AG04450 (cell line): ENCODE results near the gene NELFCD. TPM values are rescaled to one million over a fixed set of nuclear protein-coding genes. Genes with fewer than 3 reads are reported as not detected.

ENCODE experiments used
- CTCF ChIA-PET: fragments of 300-600, 350-600 bp; formaldehyde crosslinking; extraction: SDS; loops from one replicate; lab custom pipeline; 2022; ENCODE audit warnings: antibody characterized with exemption, inconsistent platforms; lab: Charles Lee
- POLR2A ChIA-PET: fragments of 350-600 bp; formaldehyde crosslinking; extraction: SDS; loops from one replicate; lab custom pipeline; 2021; ENCODE audit warnings: antibody characterized with exemption, inconsistent platforms; lab: Yijun Ruan, JAX
- DNase-seq: peaks from one replicate; pipeline ENCODE4 v3.0.0-alpha.2; 2011; ENCODE audit warnings: low read depth, low spot score
- H3K27ac ChIP-seq: one replicate; pipeline ENCODE4 v1.5.1; 2012; ENCODE audit warnings: low read depth, low read length, control low read depth
- H3K27me3 ChIP-seq: one replicate; pipeline ENCODE4 v1.6.0; 2012; ENCODE audit warnings: low read length; ENCODE audit not compliant: control insufficient read depth, insufficient read depth
- H3K4me3 ChIP-seq: 2 replicates; pipeline ENCODE4 v1.5.1; 2011; ENCODE audit warnings: mild to moderate bottlenecking, low read depth, low read length, control low read depth
- H3K9me3 ChIP-seq: 2 replicates; pipeline ENCODE4 v1.5.1; 2012; ENCODE audit warnings: low read length; ENCODE audit not compliant: control insufficient read depth, insufficient read depth
- CTCF ChIP-seq: IDR thresholded peaks from 2 replicates; pipeline ENCODE4 v1.5.1; 2011; ENCODE audit warnings: low read depth, low read length, control low read depth, inconsistent platforms
- polyA minus RNA-seq: library from RNA; depleted of rRNA, polyadenylated mRNA; stranded (reverse); fragments of >200 nt; gene quantifications from 2 replicates; pipeline ENCODE4 v1.2.3, GENCODE V29; 2011; rRNA and poly(A)+ RNA removed
- polyA plus RNA-seq: library from polyadenylated mRNA; depleted of rRNA; stranded (reverse); fragments of >200 nt; gene quantifications from 2 replicates; pipeline ENCODE4 v1.2.3, GENCODE V29; 2011; rRNA removed

The NELFCD gene
- polyA plus RNA-seq (69.6 and 79.9 TPM in 2 replicates), polyA minus RNA-seq (57.0 and 62.3 TPM in 2 replicates)

DNA sequence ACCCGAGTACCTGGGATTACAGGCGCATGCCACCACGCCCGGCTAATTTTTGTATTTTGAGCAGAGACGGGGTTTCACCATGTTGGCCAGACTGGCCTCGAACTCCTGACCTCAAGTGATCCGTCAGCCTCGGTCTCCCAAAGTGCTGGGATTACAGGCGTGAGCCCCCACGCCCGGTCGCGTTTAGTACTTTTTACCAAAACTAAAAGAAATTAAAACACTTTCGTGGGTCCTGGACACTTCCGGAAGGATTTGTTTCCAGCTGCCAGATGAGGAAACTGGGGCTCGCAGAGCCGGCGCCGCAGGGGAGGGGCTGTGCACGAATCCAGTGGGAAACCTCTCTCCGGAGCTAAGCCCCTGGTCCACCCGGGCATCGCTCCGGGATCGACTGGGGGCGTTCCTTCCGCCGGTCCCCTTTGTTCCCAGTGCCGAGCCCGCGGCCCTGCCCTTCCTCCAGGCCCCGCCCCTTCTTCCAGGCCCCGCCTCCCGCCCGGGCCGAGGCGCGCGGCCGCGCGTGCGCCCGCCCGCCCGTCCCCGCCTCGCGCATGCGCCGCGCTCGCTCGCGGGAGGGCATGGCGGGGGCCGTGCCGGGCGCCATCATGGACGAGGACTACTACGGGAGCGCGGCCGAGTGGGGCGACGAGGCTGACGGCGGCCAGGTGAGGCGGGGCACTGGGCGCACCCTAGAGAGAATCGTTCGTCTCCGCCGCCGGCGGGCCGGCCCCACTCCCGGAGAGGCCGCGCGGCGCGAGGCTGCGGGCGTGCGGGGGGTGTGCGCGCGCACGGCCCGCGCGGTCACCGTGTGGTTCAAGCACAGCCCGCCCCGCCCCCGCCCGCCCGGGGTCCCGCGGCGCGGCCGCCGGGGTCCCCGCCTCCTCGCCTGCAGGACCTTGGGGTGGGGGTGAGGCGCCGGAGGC, at the start of gene NELFCD:
Gene NELFCD, plus strand, starts transcription at position 546 of the 917 bp plus-strand sequence. Its CDS starts 54 bp downstream, at position 600.
- peak; percentile 33 for DNase-seq
- H3K27ac ChIP-seq, result no peak within 1 kb of the TSS
- 0 out of 2 replicates have a peak, but pooled peaks cover 2% of the 10 kb centered on the region for H3K9me3 ChIP-seq
- POLR2A ChIA-PET, result interaction anchor here (0.5 to 1.5 kb wide), 4 partner anchors 11 to 606 kb away, joined by 4 to 11 read pairs (median 7); no protein-coding TSS in a partner anchor
- peaks cover 3% of the 10 kb centered on the region for H3K27me3 ChIP-seq
- H3K4me3 ChIP-seq, result peak within 1 kb of the TSS; percentile 84
- CTCF ChIA-PET, result no interaction called here
- no peak for TF ChIP-seq CTCF

DNA sequence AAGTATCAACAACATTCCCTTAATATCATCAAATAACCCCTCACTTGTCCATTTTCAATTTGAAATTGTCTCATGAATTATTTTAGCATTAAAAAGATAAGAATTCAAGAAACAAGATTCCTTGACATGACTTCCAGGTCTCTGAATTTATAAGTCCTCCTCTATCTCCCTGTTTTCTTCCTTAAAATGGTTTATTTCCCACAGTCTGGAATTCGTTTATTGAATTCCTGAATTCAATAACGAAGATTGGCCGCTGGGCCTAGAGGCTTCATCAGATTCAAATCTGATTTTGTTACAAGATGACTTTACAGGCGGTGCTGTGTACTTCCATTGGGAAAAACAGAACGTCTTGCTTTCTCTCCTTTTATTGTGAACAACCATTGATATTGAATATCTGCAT, 48.9 kb upstream of the NELFCD start:
- no peaks in the 10 kb centered on the region for H3K9me3 ChIP-seq
- TF ChIP-seq CTCF, result no peak
- ChIA-PET CTCF (no interaction called here), POLR2A (no interaction called here)
- no peak overlapping the region for H3K27ac ChIP-seq
- H3K4me3 ChIP-seq, result no peak overlapping the region
- peaks cover 12% of the 10 kb centered on the region for H3K27me3 ChIP-seq
- no peak for DNase-seq

- H3K4me3 ChIP-seq, result no peak overlapping the region
- CTCF ChIA-PET, result interaction anchor here (0.6 kb wide), 1 partner anchor 59 kb away, joined by 4 read pairs; no protein-coding TSS in a partner anchor
- TF ChIP-seq CTCF, result no peak
- DNase-seq, result no peak
- no peak overlapping the region for H3K27ac ChIP-seq
- POLR2A ChIA-PET, result no interaction called here
- no peaks in the 10 kb centered on the region for H3K27me3 ChIP-seq
- no peaks in the 10 kb centered on the region for H3K9me3 ChIP-seq
Observed at GRCh38 chr20:58938078-58938477, 43.0 kb upstream of the NELFCD start.

GRCh38 chr20:58938541-58938940, 42.5 kb upstream of the NELFCD start:
- H3K27ac ChIP-seq, result no peak overlapping the region
- CTCF ChIA-PET, result interaction anchor here (0.6 kb wide), 1 partner anchor 58 kb away, joined by 4 read pairs; no protein-coding TSS in a partner anchor
- POLR2A ChIA-PET, result no interaction called here
- TF ChIP-seq CTCF, result no peak
- H3K4me3 ChIP-seq, result no peak overlapping the region
- DNase-seq, result no peak
- H3K27me3 ChIP-seq, result no peaks in the 10 kb centered on the region
- no peaks in the 10 kb centered on the region for H3K9me3 ChIP-seq

DNA sequence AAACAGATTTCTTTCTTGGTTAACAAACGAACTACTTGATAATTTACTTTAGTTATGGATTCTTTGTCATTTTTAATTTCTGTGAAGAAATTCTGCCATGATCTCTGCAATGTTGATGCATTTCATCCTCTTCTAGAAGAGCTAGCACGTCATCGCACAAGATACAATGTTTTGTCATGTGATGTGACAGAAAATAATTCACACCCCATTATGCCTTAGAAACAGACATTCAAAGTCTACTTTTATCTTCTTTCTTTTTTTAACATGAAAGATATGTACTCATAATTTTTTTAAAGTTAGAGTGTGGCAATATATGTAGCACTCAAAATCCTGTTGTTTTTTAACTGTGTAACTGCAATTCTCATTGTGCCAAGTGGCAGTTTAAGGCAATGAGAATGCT, 39.6 kb upstream of the NELFCD start:
- peaks cover 4% of the 10 kb centered on the region for H3K27me3 ChIP-seq
- ChIA-PET POLR2A (no interaction called here), CTCF (interaction anchor here (1.0 kb wide), 1 partner anchor 71 kb away, joined by 3 read pairs; no protein-coding TSS in a partner anchor)
- no peak for TF ChIP-seq CTCF
- DNase-seq, result no peak
- no peak overlapping the region for H3K4me3 ChIP-seq
- H3K27ac ChIP-seq, result no peak overlapping the region
- no peaks in the 10 kb centered on the region for H3K9me3 ChIP-seq
